NCI-H2227 (cell line): Measurements from ENCODE around the gene MCC.
"Not testable (repeated sequence)": the region's sequence is repeated elsewhere in the genome, so short reads cannot be mapped to it uniquely, and the experiment has no call there.

Experiments used
- DNase-seq: peaks from one replicate; lab custom pipeline; 2025; ENCODE audit not compliant: unreplicated experiment; lab: John Stamatoyannopoulos, UW

Gene MCC

DNA sequence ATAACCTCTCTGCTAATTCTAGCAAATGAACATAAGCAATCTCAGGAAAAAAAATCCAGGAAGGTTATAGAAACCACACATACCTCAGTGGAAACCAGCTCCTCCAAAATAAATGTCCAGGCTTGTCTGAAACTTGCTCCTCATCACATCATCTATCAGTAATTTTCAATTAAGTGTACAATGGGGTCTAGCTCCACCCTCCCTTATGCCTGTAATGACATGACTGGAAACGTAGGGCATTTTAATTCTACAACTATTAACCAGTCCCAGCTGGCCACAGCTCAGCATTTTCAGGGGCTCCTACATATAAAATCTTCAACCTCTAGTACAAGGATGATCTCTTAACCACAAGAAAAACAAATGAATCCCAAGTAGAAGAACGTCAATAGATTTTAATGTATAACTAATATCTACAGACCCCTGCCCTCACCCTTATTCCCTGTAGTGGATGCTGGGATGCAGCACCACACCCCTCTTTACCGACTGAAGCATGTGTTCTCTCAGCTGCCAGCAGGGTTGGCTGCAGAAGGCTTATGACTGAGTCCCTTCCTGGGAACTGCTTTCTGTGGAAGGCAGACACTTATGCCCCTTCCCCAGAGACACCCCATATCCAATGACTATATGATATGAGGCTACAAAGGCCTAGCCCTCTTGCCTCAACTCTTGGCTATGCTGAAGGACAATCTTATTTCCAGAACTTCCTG lies 60.2 kb downstream of the MCC start:
- DNase-seq: no peak

DNA sequence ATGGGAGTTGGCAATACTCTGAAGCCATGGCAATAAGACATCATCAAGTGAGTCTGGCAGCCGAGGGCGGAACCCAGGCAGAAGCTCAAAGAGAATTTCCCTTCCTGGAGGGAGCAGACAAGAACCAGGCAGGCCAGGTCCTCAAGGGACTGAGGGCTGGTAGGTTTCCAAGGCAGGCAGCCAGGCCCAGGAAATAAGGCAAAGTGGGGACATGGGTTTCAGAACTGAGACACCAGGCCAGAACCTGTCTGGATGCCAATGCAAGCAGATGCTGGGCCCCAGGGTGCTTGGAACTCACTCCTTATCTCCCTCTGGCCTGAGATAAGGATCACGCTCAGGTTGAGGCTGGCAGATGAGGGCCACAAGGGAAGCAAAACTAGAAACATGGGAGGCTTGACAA lies 62.3 kb downstream of the MCC start:
- no peak for DNase-seq

DNA sequence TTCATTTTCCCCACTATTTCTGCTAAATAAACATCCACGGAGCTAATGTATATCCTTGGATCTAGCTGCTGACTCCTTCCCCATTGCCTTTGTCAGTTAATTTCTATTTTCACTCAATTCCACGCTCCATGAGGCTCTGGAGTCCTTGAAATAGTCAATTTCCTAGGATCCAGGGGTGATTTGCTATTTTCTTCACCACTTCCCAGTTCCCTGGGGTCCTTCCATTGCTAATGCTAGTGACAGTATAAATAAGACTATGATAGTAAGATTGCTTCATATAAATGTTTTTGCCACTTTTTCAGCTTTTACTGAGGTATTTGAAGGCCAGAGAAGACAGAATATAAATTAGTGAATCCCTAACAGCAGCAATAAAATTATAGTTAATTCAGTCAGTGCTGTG lies 66.6 kb downstream of the MCC start:
- DNase-seq: no peak

DNA sequence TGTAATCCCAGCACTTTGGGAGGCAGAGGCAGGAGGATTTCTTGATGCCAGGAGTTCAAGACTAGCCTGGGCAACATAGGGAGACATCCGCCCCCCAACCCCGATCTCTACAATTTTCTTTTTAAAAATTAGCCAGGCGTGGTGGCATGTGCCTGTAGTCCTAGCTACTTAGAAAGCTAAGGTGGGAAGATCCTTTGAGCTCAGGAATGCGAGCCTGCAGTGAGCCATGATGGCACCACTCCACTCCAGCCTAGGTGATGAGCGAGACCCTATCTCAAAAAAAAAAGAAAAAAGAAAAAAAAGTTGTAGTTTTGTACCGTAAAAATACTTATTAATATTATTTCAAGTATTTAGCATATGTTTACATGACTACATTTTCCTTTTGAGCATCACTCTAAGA lies 82.7 kb downstream of the MCC start:
- DNase-seq: no peak

DNA sequence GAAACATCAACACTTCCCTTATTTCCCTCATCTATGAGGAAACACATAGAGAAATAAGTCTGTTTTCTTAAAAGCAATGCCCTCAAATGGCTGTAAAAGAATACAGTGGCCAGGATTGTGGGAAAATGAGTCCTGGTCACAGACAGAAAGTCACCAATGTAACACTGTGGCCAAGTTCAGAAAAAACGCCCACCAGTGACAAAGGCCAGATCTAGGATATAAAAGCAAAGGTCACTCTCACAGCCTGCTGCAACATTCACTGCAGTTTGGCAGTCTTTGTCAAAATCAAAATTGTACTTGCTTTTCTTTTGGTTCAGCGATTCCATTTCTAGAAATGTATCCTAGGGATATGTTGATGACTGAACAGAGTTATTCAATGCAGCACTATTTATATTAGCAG lies 84.0 kb downstream of the MCC start:
- no peak for DNase-seq

DNA sequence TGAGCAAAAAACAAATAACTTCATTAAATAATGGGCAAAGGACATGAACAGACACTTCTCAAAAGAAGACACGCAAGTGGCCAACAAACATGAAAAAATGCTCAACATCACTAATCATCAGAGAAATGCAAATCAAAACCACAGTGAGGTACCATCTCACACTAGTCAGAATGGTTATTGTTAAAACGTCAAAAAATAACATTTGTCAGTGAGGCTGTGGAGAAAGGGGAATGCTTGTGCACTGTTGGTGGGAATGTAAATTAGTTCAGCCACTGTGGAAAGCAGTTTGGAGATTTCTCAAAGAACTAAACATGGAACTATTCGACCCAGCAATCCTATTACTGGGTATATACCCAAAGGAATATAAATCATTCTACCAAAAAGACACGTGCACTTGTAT lies 90.3 kb downstream of the MCC start:
- DNase-seq: not testable (repeated sequence)

DNA sequence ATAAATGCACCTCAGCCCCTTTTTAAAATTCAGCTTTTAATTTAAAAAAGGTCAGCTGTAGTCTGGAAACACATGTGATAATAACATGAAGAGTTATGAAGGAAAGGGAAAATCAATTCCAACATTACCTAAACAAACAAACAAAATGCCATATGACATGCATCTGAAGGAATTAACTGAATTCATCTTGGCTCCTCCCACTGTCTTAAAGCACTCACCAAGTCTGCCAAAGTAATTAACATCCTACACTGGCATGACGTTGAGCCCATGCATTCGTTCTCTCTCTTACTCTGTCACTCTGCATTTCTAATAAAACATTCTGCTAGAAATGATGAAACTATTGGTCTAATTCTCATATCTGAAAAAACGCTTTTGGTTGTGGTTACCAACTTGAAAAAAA lies 91.2 kb downstream of the MCC start:
- DNase-seq: no peak

DNA sequence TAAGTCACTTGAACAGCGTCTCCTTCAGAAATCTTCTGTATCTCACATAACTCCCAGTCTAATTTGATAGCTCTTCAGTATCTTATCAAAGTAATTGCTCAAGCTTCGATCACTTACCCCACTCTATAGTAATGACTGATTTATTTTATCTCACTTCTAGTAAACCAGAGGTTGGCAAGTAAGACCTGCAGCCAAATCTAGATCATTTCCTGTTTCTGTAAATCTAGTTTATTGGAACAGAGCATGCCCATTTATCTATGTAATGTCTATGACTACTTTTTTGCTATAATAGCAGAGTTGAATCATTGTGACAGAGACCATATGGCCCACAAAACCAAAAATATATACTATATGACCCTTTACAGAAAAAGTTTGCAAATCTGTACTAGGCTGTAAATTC lies 93.6 kb downstream of the MCC start:
- no peak for DNase-seq

DNA sequence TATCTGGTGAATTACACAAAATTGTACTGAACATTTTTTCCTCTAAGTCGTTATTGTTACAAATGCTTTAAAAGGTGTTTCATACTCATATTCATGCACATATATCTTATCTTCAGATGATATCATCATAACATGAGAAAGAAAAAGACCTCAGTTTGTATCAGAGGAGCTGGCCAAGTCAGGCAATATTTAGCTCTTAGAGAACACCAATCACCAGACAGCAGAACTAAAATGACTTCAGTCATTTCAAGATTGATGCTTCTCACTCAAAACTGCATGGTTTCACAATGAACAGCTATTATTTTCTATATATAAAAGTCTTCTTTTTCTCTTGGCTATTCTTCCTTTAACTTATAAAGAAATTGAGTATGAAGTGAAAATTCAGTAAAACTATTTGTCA lies 98.0 kb downstream of the MCC start:
- no peak for DNase-seq

DNA sequence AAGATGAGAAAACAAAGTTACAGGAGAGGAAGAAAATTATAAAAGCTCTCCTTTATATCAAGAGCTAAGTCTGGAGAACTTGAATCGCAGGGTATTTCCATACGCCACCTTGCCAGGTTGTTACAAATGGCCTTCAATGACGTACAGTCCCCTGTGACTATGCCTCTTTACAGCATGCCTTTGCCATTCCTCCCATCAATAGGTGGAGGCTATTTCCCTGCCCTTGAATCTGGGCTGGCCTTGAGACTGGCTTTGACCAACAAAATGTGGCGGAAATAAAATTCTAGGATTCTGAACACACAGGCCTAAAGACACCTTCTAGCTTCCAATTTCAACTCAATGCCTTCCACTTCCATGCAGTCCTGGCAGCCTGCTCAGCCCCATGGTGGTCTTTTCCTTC lies 99.1 kb downstream of the MCC start:
- no peak for DNase-seq

DNA sequence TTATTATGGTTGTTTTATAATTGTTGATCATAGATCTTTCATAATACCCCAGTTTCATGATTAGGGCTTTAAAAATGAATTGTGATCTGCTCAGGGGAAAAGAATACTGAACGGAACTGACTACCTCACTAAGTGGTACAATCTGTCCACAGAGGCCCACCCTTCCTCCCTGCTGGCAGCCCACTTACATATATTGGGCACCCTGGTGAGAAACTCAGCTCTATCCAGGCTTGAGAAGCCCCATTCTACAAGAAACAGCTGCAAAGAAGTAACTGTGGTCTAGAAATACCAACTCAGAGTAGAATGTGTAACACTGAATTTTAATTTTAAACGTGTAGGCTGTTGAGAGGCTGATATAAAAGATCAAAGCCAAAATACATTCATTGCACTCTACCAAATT lies 100.4 kb downstream of the MCC start:
- DNase-seq: no peak

DNA sequence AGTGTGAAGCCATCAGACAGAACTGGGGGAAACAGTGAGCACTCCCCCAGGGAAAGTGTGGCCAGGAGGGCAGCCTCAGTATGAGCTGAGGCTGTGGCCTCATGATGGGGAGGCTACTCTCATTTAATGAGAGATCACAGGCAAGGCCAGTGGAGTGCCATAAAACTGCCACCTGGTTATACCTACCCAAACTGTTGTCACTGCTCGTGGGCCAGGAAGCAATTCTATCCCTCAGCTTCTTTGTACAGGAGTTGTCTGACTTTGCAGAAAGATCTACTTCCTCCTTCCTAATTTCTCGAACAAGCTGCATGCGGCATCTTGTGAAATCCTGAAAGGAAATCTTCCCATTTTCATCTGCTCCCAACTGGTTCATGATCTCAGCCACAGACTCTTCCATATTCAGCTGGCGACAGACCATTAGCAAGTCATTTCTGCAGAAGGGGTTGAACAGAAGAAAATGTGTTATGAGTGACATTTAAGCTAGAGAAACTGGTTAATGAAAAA lies 103.4 kb downstream of the MCC start:
- no peak for DNase-seq

DNA sequence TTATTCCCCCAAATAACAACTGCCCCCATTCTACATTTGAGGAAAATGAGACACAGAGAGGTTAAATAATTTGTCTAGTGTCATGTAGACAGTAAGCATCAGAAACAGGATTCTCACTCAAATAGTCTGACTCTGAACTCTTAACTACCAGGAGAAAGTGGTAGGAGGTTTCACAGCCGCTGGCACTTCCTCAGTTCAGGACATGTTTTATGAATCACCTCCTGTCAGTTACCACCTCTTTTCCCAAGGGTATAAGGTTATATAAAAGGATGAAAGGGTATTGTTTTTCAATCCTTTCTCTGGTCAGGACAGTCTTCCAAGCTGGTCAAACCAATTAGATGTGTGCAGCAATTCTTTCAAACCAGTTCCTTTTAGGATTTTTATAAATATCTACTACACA lies 105.5 kb downstream of the MCC start:
- no peak for DNase-seq

DNA sequence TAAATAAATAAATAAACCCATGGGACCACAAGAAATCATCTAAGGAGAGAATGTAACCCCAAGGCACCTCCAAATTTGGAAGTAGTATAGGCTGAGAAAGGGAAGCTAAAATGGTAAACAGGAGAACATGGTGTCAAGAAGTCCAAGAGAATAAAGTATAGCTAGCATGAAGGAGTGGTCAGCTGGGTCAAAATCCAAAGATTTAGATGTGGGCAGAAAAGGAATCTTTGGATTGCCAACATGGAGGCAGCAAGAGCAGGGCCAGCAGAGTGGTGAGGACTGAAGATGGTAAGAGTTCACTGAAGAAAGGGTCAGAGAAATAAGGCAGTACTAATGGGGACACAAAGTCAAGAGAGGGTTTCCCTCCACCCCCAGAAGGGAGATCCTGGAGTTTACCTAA lies 106.5 kb downstream of the MCC start:
- no peak for DNase-seq

DNA sequence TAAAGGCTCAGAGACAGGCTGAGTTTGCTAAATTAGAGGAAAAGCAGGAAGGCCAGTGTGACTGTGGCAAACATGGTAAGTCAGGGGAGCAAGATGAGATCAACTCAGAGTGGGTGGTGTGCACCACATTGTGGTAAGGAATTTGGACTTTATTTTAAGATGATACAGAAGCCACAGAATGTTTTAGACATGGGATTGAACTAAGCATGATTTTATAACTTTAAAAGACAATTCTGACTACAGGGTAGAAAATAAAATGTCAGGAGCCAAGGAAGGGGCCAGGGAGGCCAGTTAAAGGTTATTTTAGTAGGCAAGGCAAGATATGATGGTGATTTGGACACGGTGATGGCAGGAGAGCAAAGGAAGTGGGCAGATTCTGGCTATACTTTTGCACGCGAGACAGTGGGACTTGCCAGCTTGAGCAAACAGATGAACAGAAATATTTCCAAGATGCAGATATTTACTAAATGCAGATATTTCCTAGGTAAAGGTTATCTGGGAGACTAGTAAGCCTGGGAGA lies 107.4 kb downstream of the MCC start:
- no peak for DNase-seq

DNA sequence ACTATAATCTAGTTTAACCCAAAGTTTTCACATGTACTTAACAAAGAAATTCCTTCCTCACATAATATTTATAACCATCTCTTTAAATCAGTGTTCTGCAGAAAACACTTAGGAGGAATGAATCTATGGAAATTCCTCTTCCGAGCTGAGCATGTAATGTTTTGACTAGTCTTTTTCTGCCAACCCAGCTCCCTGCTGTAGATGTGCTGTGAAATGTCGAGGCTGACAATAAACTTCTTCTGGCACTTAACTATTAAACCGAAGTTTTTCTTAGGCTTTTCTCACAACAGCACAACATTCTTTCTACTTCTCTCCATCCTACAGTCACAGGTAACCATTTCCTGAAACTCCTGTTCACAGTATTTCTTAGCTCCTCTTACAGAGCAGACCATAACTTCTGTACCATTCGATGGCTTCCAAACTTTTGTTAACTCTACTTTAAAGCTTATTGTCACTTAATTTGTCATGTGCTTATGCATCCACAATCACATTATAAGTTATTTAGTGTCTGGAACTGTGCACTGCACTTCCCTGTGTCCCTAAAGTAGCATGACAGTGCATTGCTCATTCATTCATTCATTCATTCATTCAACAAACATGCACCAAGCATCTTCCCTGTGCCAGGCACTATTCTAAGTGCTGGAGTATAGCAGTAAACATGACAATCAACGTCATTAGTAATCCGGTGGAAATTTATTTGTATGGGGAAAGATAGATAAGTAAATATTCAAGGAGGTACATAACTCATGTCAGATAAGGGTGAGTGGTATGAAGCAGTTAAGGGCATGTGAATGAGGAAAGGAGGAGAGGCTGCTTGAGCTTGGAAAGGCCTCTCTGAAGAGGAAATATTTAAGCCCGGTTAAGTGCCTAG lies 108.1 kb downstream of the MCC start:
- no peak for DNase-seq

DNA sequence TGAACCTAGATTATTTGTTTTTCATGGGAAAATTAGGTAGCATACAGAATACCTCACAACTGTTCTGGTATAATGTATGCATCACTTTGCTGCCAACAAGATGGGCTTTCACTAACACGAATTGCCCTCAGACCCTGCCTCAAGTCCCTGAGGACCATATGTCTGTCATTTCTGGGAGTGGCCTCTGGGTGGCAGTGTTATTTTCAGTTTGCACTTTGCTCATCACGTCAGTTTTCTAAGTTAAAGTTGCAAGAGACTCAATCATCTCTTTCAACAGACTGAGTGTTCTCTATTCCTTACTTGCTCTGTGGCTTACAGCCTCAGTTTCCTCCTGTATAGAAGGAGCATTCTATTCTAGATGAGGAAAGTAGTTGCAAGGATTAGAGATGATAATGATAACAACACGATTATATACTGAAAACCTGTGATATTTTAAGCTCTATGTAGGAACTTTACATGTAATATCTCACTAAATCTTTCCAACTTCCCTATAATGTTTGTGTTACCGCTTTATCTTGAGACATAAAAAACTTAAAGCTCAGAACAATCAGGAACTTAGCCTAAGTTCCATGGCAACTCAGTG lies 109.2 kb downstream of the MCC start:
- DNase-seq: peak; percentile 42

DNA sequence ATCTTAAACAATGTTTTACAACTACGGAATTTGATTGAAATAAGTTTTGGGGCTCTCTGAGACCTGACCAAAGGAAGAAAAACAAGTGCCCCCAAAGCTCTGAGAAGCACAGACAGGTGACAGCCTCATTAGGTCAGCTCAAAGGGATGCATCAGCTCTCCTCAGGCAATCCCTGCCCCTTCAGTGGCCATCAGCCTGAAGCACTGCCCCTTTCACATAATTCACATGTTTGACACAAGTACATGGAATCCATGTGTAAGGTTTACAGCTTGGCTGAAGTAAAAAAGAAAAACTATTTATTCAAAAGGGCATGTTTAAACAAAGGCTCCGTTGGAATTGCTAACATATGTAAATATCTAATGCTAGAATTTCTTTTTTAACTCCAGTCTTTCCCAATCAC lies 109.7 kb downstream of the MCC start:
- no peak for DNase-seq

DNA sequence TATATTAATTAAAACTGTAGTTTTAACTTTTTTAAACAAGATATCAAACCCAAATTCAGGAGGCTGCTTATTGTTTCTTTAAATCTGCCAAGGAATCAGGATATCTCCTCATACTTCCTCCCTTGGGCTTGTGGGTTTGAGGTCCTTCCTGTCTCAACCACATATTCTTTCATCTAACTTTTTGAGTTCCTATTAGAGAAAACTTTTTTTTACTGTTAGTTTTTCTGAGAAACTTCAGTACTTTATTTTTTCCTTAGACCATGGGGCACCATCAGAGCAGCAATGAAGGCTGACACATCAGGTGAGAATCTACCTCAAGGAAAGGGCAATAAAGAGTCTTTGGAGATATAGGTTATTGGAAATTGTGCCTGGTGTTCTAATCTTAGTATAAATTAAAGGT lies 110.2 kb downstream of the MCC start:
- no peak for DNase-seq

DNA sequence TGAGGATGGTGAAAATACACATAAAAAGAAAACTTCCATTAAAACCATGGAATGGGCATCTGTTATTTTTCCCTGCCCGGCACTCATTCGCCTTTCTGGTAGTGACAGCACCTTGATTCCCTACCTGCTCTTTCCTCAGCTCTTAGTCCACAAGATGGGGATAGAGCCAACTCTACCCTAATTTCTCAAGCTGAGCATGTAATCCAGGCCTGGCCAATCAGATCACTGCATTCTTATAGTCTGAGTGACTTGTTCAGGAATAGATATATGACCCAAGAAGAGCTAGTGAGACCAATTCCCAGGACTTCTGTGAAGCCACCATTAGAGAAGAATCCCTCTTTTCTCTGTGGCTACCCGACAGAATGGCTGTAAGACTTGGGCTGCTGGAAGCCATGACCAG lies 111.6 kb downstream of the MCC start:
- DNase-seq: no peak

DNA sequence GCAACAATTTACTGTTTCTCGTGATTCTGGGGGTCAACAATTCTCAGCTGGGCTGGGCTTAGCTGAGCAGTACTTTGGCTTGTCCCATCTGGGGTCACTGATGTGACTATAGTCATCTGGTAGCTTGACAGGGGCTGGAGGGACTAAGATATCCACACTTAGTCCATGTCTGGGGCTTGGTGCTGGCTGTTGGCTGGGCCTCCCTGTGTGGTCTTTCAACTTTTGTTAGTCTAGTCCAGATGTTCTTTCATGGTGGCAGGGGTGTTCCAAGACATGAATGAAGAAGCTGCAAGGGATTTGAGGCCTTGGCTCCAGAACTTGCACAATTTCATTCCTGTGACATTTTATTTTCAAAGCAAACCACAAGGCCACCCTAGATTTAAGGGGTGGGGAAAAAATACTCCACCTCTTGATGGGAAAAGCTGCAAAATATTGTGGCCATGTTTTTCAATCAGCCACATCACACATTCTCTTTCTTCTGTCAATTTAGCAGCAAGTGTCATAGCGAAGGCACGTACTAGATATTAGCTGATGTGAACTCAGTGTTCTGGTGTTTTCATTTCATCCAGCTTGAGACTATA lies 112.7 kb downstream of the MCC start:
- DNase-seq: no peak

DNA sequence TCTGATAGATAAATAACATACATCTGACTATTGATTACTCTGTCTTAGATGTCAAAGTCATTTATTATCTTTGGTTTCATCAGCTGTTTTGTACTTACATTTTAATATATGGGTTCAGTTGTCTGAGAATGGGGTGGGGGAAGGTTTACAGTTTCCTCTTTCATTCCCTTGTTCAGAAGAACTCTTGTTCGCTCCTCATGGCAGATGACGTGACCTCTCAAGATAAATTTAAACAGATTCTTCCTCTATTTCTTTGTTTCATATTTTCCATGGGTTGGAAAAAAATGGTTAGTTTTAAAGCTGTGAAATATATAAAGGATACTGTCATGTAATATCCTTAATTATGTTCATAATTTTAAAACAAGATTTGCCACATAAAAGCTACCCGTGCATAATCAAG lies 114.8 kb downstream of the MCC start:
- no peak for DNase-seq
